B cell (primary cell): Measurements from ENCODE around the gene NCOA7. TPM values are rescaled to one million over a fixed set of nuclear protein-coding genes. Genes with fewer than 3 reads are reported as not detected.
A peak's percentile ranks its signal among the peaks of the same experiment; 100 is the strongest.
"Not testable (repeated sequence)": the region's sequence is repeated elsewhere in the genome, so short reads cannot be mapped to it uniquely, and the experiment has no call there.

Source experiments
- ATAC-seq: fragments of 200-7000 bp; cut with Tn5 transposase; one replicate; pipeline ENCODE4 v1.10.0; 2021; ENCODE audit warnings: low read depth, mild to moderate bottlenecking, moderate number of reproducible peaks, moderate library complexity
- CTCF ChIA-PET: fragments of 350-600 bp; sonication (Branson Sonifier 250); formaldehyde crosslinking; loops from one replicate; lab custom pipeline; 2021; ENCODE audit warnings: antibody characterized with exemption, inconsistent platforms; lab: Charles Lee
- POLR2A ChIA-PET: fragments of 350-600 bp; sonication (Branson Sonifier 250); formaldehyde crosslinking; loops from one replicate; lab custom pipeline; 2021; ENCODE audit warnings: antibody characterized with exemption; lab: Charles Lee
- DNase-seq: peaks from one replicate; pipeline ENCODE4 v3.0.0; 2013
- H2AFZ ChIP-seq: 2 replicates; pipeline ENCODE4 v1.6.1; 2012; ENCODE audit warnings: mild to moderate bottlenecking, low read depth, low read length; ENCODE audit not compliant: insufficient read depth, poor library complexity, severe bottlenecking
- H3K27ac ChIP-seq, 2 donors: 1 replicate in 1 of 2; 2 replicates in 1 of 2; pipeline ENCODE4 v1.5.1; 2012 to 2013; ENCODE audit warnings: low read length in 2 of 2, mild to moderate bottlenecking in 2 of 2, moderate library complexity in 1 of 2
- H3K27me3 ChIP-seq, 4 experiments: fragments of 200-600 bp in 1 of 4; sonication (generic) in 1 of 4; replicated peaks in 1 of 4; 1 replicate in 2 of 4; 2 replicates in 2 of 4; pipeline versions ENCODE4 v1.6.1 to v1.7.0; 2013 to 2016; ENCODE audit warnings: low read length in 3 of 4, mild to moderate bottlenecking in 2 of 4, mixed read lengths in 1 of 4, moderate library complexity in 1 of 4; ENCODE audit not compliant: insufficient read depth in 4 of 4, control insufficient read depth in 3 of 4; ENCODE audit errors: control extremely low read depth in 1 of 4
- H3K36me3 ChIP-seq, 2 experiments: replicated peaks in 1 of 2; 1 replicate in 1 of 2; 2 replicates in 1 of 2; pipeline versions ENCODE4 v1.6.1 to v1.7.1; 2013; ENCODE audit warnings: low read length in 1 of 2; ENCODE audit not compliant: insufficient read depth in 2 of 2, control insufficient read depth in 1 of 2; ENCODE audit errors: control extremely low read depth in 1 of 2, extremely low read depth in 1 of 2
- H3K4me1 ChIP-seq, 2 donors: fragments of 200-600 bp in 1 of 2; sonication (generic) in 1 of 2; 1 replicate in 1 of 2; 2 replicates in 1 of 2; pipeline versions ENCODE4 v1.5.1 to v1.6.1; 2013 to 2017; ENCODE audit warnings: low read length in 2 of 2; ENCODE audit not compliant: control insufficient read depth in 2 of 2, insufficient read depth in 2 of 2
- H3K4me2 ChIP-seq: replicated peaks from 2 replicates; pipeline ENCODE3; 2012; ENCODE audit warnings: mild to moderate bottlenecking, low read depth, low read length; ENCODE audit not compliant: poor library complexity, severe bottlenecking
- H3K4me3 ChIP-seq, 5 experiments: fragments of 200-600 bp in 1 of 5; sonication (generic) in 1 of 5; 1 replicate in 3 of 5; 2 replicates in 2 of 5; pipeline versions ENCODE4 v1.5.1 to v1.7.0; 2011 to 2016; ENCODE audit warnings: low read length in 4 of 5, mild to moderate bottlenecking in 4 of 5, low read depth in 2 of 5, control low read depth in 1 of 5, moderate library complexity in 1 of 5; ENCODE audit not compliant: insufficient read depth in 1 of 5; ENCODE audit errors: control extremely low read depth in 1 of 5, extremely low read depth in 1 of 5
- H3K79me2 ChIP-seq: fragments of 200-600 bp; sonication (generic); one replicate; pipeline ENCODE4 v1.6.0; 2016; ENCODE audit warnings: low read length; ENCODE audit not compliant: control insufficient read depth, insufficient read depth
- H3K9ac ChIP-seq: fragments of 200-600 bp; sonication (generic); 2 replicates; pipeline ENCODE4 v1.6.1; 2017; ENCODE audit warnings: mild to moderate bottlenecking, low read length, moderate library complexity
- H3K9me3 ChIP-seq, 3 donors: one replicate each; pipeline versions ENCODE4 v1.6.1 to v1.7.1; 2013; ENCODE audit warnings: low read length in 2 of 3; ENCODE audit not compliant: control insufficient read depth in 2 of 3, insufficient read depth in 1 of 3; ENCODE audit errors: control extremely low read depth in 1 of 3
- H4K20me1 ChIP-seq: 2 replicates; pipeline ENCODE4 v1.6.0; 2012; ENCODE audit warnings: mild to moderate bottlenecking, low read length; ENCODE audit not compliant: insufficient read depth, control insufficient read depth, poor library complexity, severe bottlenecking
- H3K27ac Mint-ChIP-seq: one replicate; pipeline ENCODE4 v1.8.0; 2021; ENCODE audit warnings: mixed read lengths
- H3K27me3 Mint-ChIP-seq: one replicate; pipeline ENCODE4 v1.8.0; 2021; ENCODE audit warnings: mixed read lengths
- H3K4me1 Mint-ChIP-seq: one replicate; pipeline ENCODE4 v1.8.0; 2021; ENCODE audit warnings: mixed read lengths
- H3K4me3 Mint-ChIP-seq: one replicate; pipeline ENCODE4 v1.8.0; 2021; ENCODE audit warnings: mixed read lengths
- H3K9me3 Mint-ChIP-seq: one replicate; pipeline ENCODE4 v1.8.0; 2022; ENCODE audit warnings: mixed read lengths; ENCODE audit not compliant: insufficient read depth
- CTCF ChIP-seq: fragments of 200-600 bp; IDR thresholded peaks from one replicate; pipeline ENCODE4 v1.8.0; 2022; ENCODE audit warnings: antibody characterized with exemption, mild to moderate bottlenecking
- EZH2 ChIP-seq: IDR thresholded peaks from 2 replicates; pipeline ENCODE4 v1.6.1; 2012; ENCODE audit warnings: borderline replicate concordance, low read depth, mild to moderate bottlenecking, moderate library complexity, low read length; ENCODE audit not compliant: insufficient read depth, poor library complexity, severe bottlenecking
- WGBS: methylation state at CpG from one replicate; pipeline ENCODE4 v1.1.5; 2013; ENCODE audit warnings: missing lambda C conversion rate; ENCODE audit not compliant: insufficient coverage; 5-methylcytosine and 5-hydroxymethylcytosine counted together
- intact Hi-C: fragments of 100-400 bp; cut with micrococcal nuclease; formaldehyde crosslinking; loops from one replicate; pipeline ENCODE4 v1.10.0; 2022
- polyA plus RNA-seq: library from polyadenylated mRNA; depleted of rRNA; stranded (reverse); fragments of >200 nt; gene quantifications from 2 replicates; pipeline ENCODE4 v1.2.3, GENCODE V29; 2012
- total RNA-seq, 2 donors: library from RNA; stranded (reverse); fragments of 120-200 nt in 1 of 2; gene quantifications; 1 replicate in 1 of 2; 2 replicates in 1 of 2; pipeline versions ENCODE4 v1.2.3 to v1.2.4, GENCODE V29; 2013 to 2022

Gene NCOA7
- total and polyA plus RNA-seq, 2 donors (not counting 1 experiment from before 2014, with no cell fraction given): 10.9 to 27.4 TPM

GRCh38 chr6:125773387-125774341, 17.1 kb upstream of the NCOA7 start:
- no CpG with 5 or more reads among the region's 4 CpGs for WGBS
- ChIA-PET CTCF (no interaction called here), POLR2A (no interaction called here)
- Histone ChIP-seq H3K79me2 (no peaks in the 10 kb centered on the region), H3K4me2 (no peak overlapping the region), H3K4me1 (no peaks in the 10 kb centered on the region), H3K9me3 (no peaks in the 10 kb centered on the region), H3K4me3 (no peak overlapping the region), H4K20me1 (no peaks in the 10 kb centered on the region), H3K27me3 (peaks cover 0 to 3% (median 0%) of the 10 kb centered on the region in 4 experiments), H3K27ac (no peak overlapping the region), H3K36me3 (no peaks in the 10 kb centered on the region), H2AFZ (no peak overlapping the region), H3K9ac (no peak overlapping the region)
- TF ChIP-seq EZH2: no peak
- TF ChIP-seq CTCF: no peak
- Mint-ChIP-seq H3K9me3 (no peaks in the 10 kb centered on the region), H3K27ac (no peak overlapping the region), H3K27me3 (peaks cover 23% of the 10 kb centered on the region), H3K4me3 (no peak overlapping the region), H3K4me1 (peaks cover 6% of the 10 kb centered on the region)
- DNase-seq (no peak), ATAC-seq (no peak)
- intact Hi-C loops: no loop called here

GRCh38 chr6:125776107-125776826, 14.5 kb upstream of the NCOA7 start:
- H3K9me3 Mint-ChIP-seq, H4K20me1 ChIP-seq, H3K9ac ChIP-seq, H3K4me3 ChIP-seq, H3K4me1 ChIP-seq, ATAC-seq, H3K36me3 ChIP-seq, intact Hi-C loops, H3K27ac ChIP-seq, DNase-seq, H2AFZ ChIP-seq, H3K9me3 ChIP-seq, H3K4me1 Mint-ChIP-seq, H3K4me3 Mint-ChIP-seq, H3K79me2 ChIP-seq, H3K27me3 ChIP-seq, H3K4me2 ChIP-seq: not testable (repeated sequence)
- ChIA-PET CTCF (interaction anchor here (1.7 kb wide), 1 partner anchor 198 kb away, joined by 5 read pairs; no protein-coding TSS in a partner anchor), POLR2A (interaction anchor here (0.7 kb wide), 1 partner anchor 34 kb away, joined by 5 read pairs; no protein-coding TSS in a partner anchor)
- Mint-ChIP-seq H3K27ac (peak overlapping the region; percentile 1), H3K27me3 (peaks cover 14% of the 10 kb centered on the region)
- WGBS: 100% methylated on average over 4 of the region's 14 CpGs
